Hepatocyte (in vitro differentiated cells): Measurements from ENCODE around the gene JAK1.

Experiments used
- CTCF ChIP-seq: fragments of 200-600 bp; sonication (generic); IDR thresholded peaks from 2 replicates; pipeline ENCODE4 v1.5.1; 2016; ENCODE audit warnings: antibody characterized with exemption, mild to moderate bottlenecking; ENCODE audit not compliant: poor library complexity
- EZH2phosphoT487 ChIP-seq: fragments of 200-600 bp; sonication (generic); IDR thresholded peaks from one replicate; pipeline ENCODE4 v1.6.1; 2018; ENCODE audit warnings: antibody characterized with exemption, mild to moderate bottlenecking, low read depth, moderate library complexity; ENCODE audit not compliant: unreplicated experiment, severe bottlenecking

- no peak for TF ChIP-seq EZH2phosphoT487
- no peak for TF ChIP-seq CTCF
These were observed 35.8 kb upstream of the JAK1 start for GRCh38 chr1:65002156-65002507.
